ENCODE data around the gene METTL3. TPM values are rescaled to one million over a fixed set of nuclear protein-coding genes. Genes with fewer than 3 reads are reported as not detected.
A peak's percentile ranks its signal among the peaks of the same experiment; 100 is the strongest.

Gene METTL3
- total RNA-seq, 4 donors from 2014 or later = 16.5 to 52.4 (median 34.6) TPM

DNA sequence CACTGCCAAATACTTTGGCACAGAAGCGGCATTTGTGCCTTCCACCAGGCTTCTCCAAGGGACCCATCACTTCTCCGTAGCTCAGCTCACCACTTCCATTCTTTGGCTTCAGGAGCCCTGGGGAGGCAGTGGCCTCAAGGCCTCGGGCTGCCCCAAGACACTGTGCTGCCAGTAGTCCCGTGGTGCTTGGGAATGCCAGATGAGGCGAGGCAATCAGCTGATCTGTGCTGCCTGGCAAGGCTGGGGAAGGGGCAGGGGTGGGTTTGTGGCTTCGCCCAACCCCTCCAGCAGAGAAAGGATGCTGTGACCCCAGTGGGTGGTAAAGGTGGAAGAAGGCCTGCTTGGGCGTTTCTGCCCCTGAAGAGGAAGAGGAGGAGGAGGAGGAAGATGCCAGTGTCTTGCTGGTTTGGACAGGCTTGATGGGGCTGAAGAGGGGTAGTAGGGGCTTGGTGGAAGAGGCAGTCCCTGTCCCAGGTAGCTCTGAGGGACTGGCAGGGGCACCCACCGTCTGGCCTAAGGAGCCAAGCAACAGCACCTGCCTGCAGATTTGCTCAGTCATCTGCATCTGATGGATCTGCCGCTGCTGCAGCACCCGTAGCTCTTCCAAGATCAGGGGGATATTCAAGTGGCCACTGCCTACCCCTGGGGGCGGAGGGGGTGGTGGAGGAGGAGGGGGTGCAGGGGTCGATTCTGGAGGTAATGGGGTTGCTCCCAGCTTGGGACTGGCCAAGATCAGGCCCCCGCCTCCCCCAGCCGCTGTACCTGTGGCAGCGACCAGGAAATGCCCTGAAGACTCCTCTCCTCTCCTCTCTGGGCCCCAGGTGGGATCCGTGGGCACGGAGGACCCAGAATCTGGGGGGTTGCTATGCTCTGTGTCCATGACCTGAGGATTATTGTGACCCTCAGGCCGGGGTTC lies 13.7 kb upstream of the METTL3 start:
- peaks cover 0 to 5% of the 10 kb centered on the region in 2 donors for H3K4me1 ChIP-seq
- H3K27ac ChIP-seq = no peak overlapping the region
- no peak for ATAC-seq
- TF ChIP-seq, protein P1, sequence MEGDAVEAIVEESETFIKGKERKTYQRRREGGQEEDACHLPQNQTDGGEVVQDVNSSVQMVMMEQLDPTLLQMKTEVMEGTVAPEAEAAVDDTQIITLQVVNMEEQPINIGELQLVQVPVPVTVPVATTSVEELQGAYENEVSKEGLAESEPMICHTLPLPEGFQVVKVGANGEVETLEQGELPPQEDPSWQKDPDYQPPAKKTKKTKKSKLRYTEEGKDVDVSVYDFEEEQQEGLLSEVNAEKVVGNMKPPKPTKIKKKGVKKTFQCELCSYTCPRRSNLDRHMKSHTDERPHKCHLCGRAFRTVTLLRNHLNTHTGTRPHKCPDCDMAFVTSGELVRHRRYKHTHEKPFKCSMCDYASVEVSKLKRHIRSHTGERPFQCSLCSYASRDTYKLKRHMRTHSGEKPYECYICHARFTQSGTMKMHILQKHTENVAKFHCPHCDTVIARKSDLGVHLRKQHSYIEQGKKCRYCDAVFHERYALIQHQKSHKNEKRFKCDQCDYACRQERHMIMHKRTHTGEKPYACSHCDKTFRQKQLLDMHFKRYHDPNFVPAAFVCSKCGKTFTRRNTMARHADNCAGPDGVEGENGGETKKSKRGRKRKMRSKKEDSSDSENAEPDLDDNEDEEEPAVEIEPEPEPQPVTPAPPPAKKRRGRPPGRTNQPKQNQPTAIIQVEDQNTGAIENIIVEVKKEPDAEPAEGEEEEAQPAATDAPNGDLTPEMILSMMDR (IDR thresholded peaks at IDR 0.05 in 4 of 5, conservative IDR thresholded peaks at IDR 0.05 in 1 of 5) = no peak
- no peak for TF ChIP-seq POLR2A (IDR thresholded peaks at IDR 0.05)
- H3K36me3 ChIP-seq = no peaks in the 10 kb centered on the region
- no peak for DNase-seq
- H3K4me3 ChIP-seq = peak overlapping the region in 1 of 4 donors; percentile 74
- intact Hi-C loops (cut with DNase I; ENCODE audit: low total_unique reads) (no loop called here), in situ Hi-C loops (cut with MboI; ENCODE audit: low sequenced_read_pairs in 4 of 4) (no loop called here)
- peaks cover 0 to 6% (median 0%) of the 10 kb centered on the region in 3 donors for H3K27me3 ChIP-seq
- no peaks in the 10 kb centered on the region for H3K9me3 ChIP-seq

DNA sequence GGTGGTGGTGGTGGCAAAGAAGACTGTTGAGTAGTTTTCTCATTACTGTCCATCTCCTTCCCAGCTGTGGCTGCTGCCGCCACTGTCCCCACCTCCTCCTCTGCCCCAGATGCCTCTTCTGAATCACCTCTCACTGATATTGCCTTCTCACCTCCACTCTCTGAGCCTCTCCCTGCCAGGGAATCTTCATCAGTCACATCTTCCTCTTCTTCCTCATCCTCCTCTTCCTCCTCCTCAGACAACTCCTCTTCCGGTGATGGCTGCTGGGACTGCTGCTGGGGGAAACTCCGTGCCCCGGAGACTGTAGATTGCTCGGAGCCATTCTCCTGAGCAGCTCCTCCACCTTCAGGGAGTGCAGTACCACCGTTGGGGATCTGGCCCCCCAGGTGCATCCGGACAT lies 12.1 kb upstream of the METTL3 start:
- DNase-seq (no peak), ATAC-seq (no peak)
- H3K27ac ChIP-seq = no peak overlapping the region
- intact Hi-C loops (cut with DNase I; ENCODE audit: low total_unique reads) (no loop called here), in situ Hi-C loops (cut with MboI; ENCODE audit: low sequenced_read_pairs in 4 of 4) (no loop called here)
- H3K4me1 ChIP-seq = peaks cover 0 to 5% of the 10 kb centered on the region in 2 donors
- H3K4me3 ChIP-seq = no peak overlapping the region
- TF ChIP-seq, protein P1 (IDR thresholded peaks at IDR 0.05 in 4 of 5, conservative IDR thresholded peaks at IDR 0.05 in 1 of 5) = no peak
- no peak for TF ChIP-seq POLR2A (IDR thresholded peaks at IDR 0.05)
- peaks cover 0 to 6% (median 0%) of the 10 kb centered on the region in 3 donors for H3K27me3 ChIP-seq
- no peaks in the 10 kb centered on the region for H3K36me3 ChIP-seq
- no peaks in the 10 kb centered on the region for H3K9me3 ChIP-seq

DNA sequence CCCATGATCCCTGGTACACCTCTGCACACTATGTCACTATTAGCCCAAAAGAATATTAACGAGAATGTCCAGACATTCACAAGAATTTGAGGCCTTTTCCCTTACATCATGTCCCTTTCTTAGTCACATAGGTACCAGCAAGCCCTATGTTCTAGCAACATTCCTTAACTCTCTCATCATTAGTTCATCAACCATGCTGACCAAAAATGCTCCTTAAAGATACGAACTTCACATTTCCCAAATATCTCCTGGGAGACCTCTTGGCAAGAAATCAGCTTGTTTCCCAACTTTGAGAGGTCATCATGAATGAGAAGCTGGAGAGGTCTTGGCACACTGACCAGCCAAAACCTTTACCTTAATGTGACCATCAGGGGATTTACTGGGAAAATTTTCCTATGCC lies 10.4 kb upstream of the METTL3 start:
- Histone ChIP-seq H3K27ac (no peak overlapping the region), H3K4me1 (peaks cover 0 to 1% of the 10 kb centered on the region in 2 donors), H3K4me3 (no peak overlapping the region), H3K9me3 (no peaks in the 10 kb centered on the region), H3K36me3 (no peaks in the 10 kb centered on the region), H3K27me3 (peaks cover 0 to under 1% (median 0%) of the 10 kb centered on the region in 3 donors)
- TF ChIP-seq, protein P1 (IDR thresholded peaks at IDR 0.05 in 4 of 5, conservative IDR thresholded peaks at IDR 0.05 in 1 of 5) = no peak
- no peak for TF ChIP-seq POLR2A (IDR thresholded peaks at IDR 0.05)
- no peak for ATAC-seq
- in situ Hi-C loops (cut with MboI; ENCODE audit: low sequenced_read_pairs in 4 of 4) (no loop called here), intact Hi-C loops (cut with DNase I; ENCODE audit: low total_unique reads) (no loop called here)
- DNase-seq = no peak

DNA sequence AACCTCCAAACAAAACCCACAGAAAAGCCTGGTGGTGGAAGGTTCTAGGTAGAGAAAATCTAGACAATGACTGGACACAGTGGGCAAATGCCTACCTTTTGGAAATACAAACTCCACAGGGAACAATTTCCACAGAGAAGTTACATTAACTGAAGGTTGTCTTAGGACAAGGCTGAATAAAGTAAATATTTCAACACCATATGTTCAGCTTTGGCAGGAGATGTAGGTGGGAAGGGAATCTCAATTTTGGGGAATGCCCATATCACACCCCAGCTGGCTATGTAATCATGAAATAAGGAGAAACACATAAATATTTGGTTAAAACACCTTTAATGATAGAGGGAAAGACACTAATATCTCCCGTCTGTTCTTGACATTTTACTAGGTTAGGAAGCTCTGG lies 9.6 kb upstream of the METTL3 start:
- DNase-seq (no peak), ATAC-seq (no peak)
- Histone ChIP-seq H3K27ac (no peak overlapping the region), H3K4me1 (no peaks in the 10 kb centered on the region), H3K9me3 (no peaks in the 10 kb centered on the region), H3K4me3 (no peak overlapping the region), H3K27me3 (no peaks in the 10 kb centered on the region), H3K36me3 (no peaks in the 10 kb centered on the region)
- TF ChIP-seq, protein P1 (IDR thresholded peaks at IDR 0.05 in 4 of 5, conservative IDR thresholded peaks at IDR 0.05 in 1 of 5) = no peak
- TF ChIP-seq POLR2A (IDR thresholded peaks at IDR 0.05) = no peak
- intact Hi-C loops (cut with DNase I; ENCODE audit: low total_unique reads) (no loop called here), in situ Hi-C loops (cut with MboI; ENCODE audit: low sequenced_read_pairs in 4 of 4) (no loop called here)

Measured in gastrocnemius medialis (tissue), 4 donors.